Neuronal stem cell (in vitro differentiated cells): ENCODE data around the gene GSX1.

Source experiments
- DNase-seq: peaks from one replicate; pipeline ENCODE4 v3.0.0-alpha.2; 2013; ENCODE audit warnings: low spot score
- H2AFZ ChIP-seq: one replicate; pipeline ENCODE4 v1.6.1; 2013; ENCODE audit warnings: mild to moderate bottlenecking, low read length, inconsistent platforms
- H2AK5ac ChIP-seq: 2 replicates; pipeline ENCODE4 v1.6.1; 2013; ENCODE audit warnings: low read depth, mild to moderate bottlenecking, inconsistent platforms, low read length, moderate library complexity, mixed read lengths
- H2BK120ac ChIP-seq: 2 replicates; pipeline ENCODE4 v1.6.1; 2013; ENCODE audit warnings: low read depth, mild to moderate bottlenecking, inconsistent platforms, low read length, moderate library complexity, mixed read lengths
- H2BK12ac ChIP-seq: one replicate; pipeline ENCODE4 v1.6.1; 2013; ENCODE audit warnings: low read length, inconsistent platforms
- H2BK15ac ChIP-seq: 2 replicates; pipeline ENCODE4 v1.6.1; 2013; ENCODE audit warnings: mild to moderate bottlenecking, low read length, inconsistent platforms, mixed read lengths
- H2BK5ac ChIP-seq: one replicate; pipeline ENCODE4 v1.6.1; 2013; ENCODE audit warnings: inconsistent platforms, mild to moderate bottlenecking, low read length, moderate library complexity
- H3K14ac ChIP-seq: one replicate; pipeline ENCODE4 v1.6.1; 2013; ENCODE audit warnings: low read length, inconsistent platforms
- H3K18ac ChIP-seq: 2 replicates; pipeline ENCODE4 v1.6.1; 2013; ENCODE audit warnings: low read length, inconsistent platforms
- H3K23ac ChIP-seq: 2 replicates; pipeline ENCODE4 v1.6.1; 2013; ENCODE audit warnings: low read depth, mild to moderate bottlenecking, mixed read lengths, low read length, inconsistent platforms; ENCODE audit not compliant: poor library complexity
- H3K27ac ChIP-seq: replicated peaks from 3 replicates; pipeline ENCODE4 v1.5.1; 2013; ENCODE audit warnings: low read length, inconsistent platforms
- H3K27me3 ChIP-seq, 3 experiments: 2 replicates each; pipeline ENCODE4 v1.6.1; 2013; ENCODE audit warnings: low read length in 3 of 3, mild to moderate bottlenecking in 2 of 3, inconsistent platforms in 1 of 3, low read depth in 1 of 3, mixed read lengths in 1 of 3, moderate library complexity in 1 of 3; ENCODE audit not compliant: control insufficient read depth in 3 of 3, insufficient read depth in 3 of 3
- H3K36me3 ChIP-seq, 2 donors: replicated peaks in 1 of 2; 2 replicates each; pipeline ENCODE4 v1.6.1; 2013; ENCODE audit warnings: low read length in 2 of 2; ENCODE audit not compliant: control insufficient read depth in 2 of 2, insufficient read depth in 2 of 2
- H3K4ac ChIP-seq: 2 replicates; pipeline ENCODE4 v1.6.1; 2013; ENCODE audit warnings: inconsistent platforms, mild to moderate bottlenecking, low read length, moderate library complexity
- H3K4me1 ChIP-seq, 2 donors: 1 replicate in 1 of 2; 2 replicates in 1 of 2; pipeline ENCODE4 v1.6.1; 2013; ENCODE audit warnings: low read length in 2 of 2, low read depth in 1 of 2; ENCODE audit not compliant: control insufficient read depth in 2 of 2, insufficient read depth in 1 of 2
- H3K4me2 ChIP-seq: one replicate; pipeline ENCODE4 v1.6.1; 2013; ENCODE audit warnings: mild to moderate bottlenecking, low read length, inconsistent platforms; ENCODE audit not compliant: insufficient read depth, poor library complexity, severe bottlenecking
- H3K4me3 ChIP-seq, 2 donors: 2 replicates each; pipeline ENCODE4 v1.5.1; 2013; ENCODE audit warnings: low read length in 2 of 2, mild to moderate bottlenecking in 2 of 2, inconsistent platforms in 1 of 2, moderate library complexity in 1 of 2
- H3K79me1 ChIP-seq: one replicate; pipeline ENCODE4 v1.6.1; 2013; ENCODE audit warnings: low read depth, mild to moderate bottlenecking, inconsistent platforms, low read length, moderate library complexity
- H3K9ac ChIP-seq: one replicate; pipeline ENCODE4 v1.6.1; 2013; ENCODE audit warnings: mild to moderate bottlenecking, low read depth, low read length, inconsistent platforms; ENCODE audit not compliant: poor library complexity
- H3K9me3 ChIP-seq, 2 donors: replicated peaks in 1 of 2; 2 replicates each; pipeline versions ENCODE3 to v1.6.1; 2013; ENCODE audit warnings: low read length in 2 of 2, mild to moderate bottlenecking in 2 of 2, inconsistent platforms in 1 of 2, low read depth in 1 of 2, mixed read lengths in 1 of 2, moderate library complexity in 1 of 2; ENCODE audit not compliant: control insufficient read depth in 2 of 2, insufficient read depth in 1 of 2
- H4K8ac ChIP-seq: one replicate; pipeline ENCODE4 v1.6.1; 2013; ENCODE audit warnings: low read depth, mild to moderate bottlenecking, inconsistent platforms, low read length, moderate library complexity
- H4K91ac ChIP-seq: one replicate; pipeline ENCODE4 v1.6.1; 2013; ENCODE audit warnings: low read length, low read depth, mild to moderate bottlenecking, inconsistent platforms; ENCODE audit not compliant: poor library complexity
- WGBS, 2 donors: extraction: QIAGEN DNeasy Blood & Tissue Kit; methylation state at CpG; one replicate each; pipeline ENCODE4 v1.1.7; 2013; ENCODE audit warnings: missing lambda C conversion rate in 2 of 2, mixed read lengths in 1 of 2; ENCODE audit not compliant: insufficient read length in 2 of 2, insufficient replicate concordance in 1 of 2; ENCODE audit errors: extremely low coverage in 2 of 2; 5-methylcytosine and 5-hydroxymethylcytosine counted together

Gene GSX1

DNA sequence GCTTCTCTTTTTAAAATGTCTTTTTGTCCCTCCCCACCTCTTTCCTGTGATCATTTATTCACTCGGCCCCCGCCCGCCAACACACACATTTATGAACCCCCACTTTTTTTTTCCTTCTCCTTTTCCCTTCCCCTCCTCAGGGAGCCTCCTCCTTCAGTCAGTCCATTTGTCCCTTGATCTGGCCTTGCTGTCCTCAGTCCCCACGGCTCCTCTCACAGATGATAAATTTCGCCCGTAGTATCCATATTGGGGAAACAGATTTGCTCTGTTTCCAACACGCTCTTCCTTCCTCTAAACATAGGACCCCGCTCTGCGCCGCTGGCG, 2.0 kb downstream of the GSX1 start:
- H3K4ac ChIP-seq, result no peak overlapping the region
- H4K91ac ChIP-seq, result no peak overlapping the region
- no peak overlapping the region for H2BK12ac ChIP-seq
- no peak overlapping the region for H2BK120ac ChIP-seq
- no peak overlapping the region for H2AFZ ChIP-seq
- H3K4me2 ChIP-seq, result no peak overlapping the region
- WGBS, 2 donors, result no CpG with 5 or more reads among the region's 11 CpGs
- H3K27me3 ChIP-seq, result peaks cover 70 to 98% (median 97%) of the 10 kb centered on the region in 3 experiments
- peak overlapping the region; percentile 16 for H3K23ac ChIP-seq
- H3K27ac ChIP-seq, result no peak overlapping the region
- H2BK5ac ChIP-seq, result no peak overlapping the region
- H3K79me1 ChIP-seq, result no peaks in the 10 kb centered on the region
- H3K4me3 ChIP-seq, result no peak overlapping the region
- H2AK5ac ChIP-seq, result no peak overlapping the region
- peaks cover 4 to 14% of the 10 kb centered on the region in 2 donors for H3K4me1 ChIP-seq
- no peaks in the 10 kb centered on the region for H3K9me3 ChIP-seq
- H3K9ac ChIP-seq, result no peak overlapping the region
- H3K14ac ChIP-seq, result no peak overlapping the region
- H3K36me3 ChIP-seq, result no peaks in the 10 kb centered on the region
- no peak for DNase-seq
- H2BK15ac ChIP-seq, result no peak overlapping the region
- H4K8ac ChIP-seq, result no peak overlapping the region
- H3K18ac ChIP-seq, result no peak overlapping the region

DNA sequence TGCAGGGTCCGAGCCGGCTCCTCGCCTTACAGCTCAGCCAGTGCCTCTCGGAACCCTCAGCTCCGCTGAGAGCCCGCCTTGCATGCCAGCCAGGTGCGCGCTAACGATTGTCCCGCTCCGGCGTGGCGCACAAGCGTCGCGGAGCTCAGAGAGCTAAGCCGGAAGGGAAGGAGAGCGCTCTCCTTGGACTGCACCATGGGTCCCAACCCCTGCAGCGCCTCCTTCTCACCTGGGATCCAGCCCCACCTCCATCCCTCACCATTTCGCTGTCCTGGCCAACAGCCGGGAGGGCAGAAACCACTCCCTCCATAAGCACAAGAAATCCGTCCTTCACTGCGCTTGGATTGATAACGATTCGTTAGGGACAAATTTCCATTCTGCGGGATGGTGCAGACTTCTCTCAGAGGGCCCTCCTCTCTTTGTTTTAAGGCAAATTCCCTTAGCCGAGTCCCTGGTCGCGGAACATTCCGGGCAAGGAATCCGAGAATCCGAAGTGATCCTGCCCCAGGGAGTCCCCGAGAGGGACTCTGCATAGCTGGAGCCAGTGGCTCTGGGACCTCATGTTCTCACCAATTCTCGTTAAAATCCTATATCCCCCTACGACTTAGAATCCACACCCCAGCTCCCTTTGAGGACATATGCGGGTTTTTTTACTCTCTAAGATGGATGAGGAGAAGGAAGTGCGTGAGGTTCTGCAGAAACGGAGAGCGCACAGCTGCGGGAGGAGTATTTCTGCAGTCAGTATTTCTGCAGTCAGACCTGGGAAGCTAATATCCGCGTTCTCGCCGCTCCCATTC, 2.8 kb downstream of the GSX1 start:
- WGBS, 2 donors, result no CpG with 5 or more reads among the region's 44 CpGs
- Histone ChIP-seq H3K4me2 (no peak overlapping the region), H3K36me3 (no peaks in the 10 kb centered on the region), H2AFZ (no peak overlapping the region), H2BK15ac (no peak overlapping the region), H3K9me3 (no peaks in the 10 kb centered on the region), H4K8ac (no peak overlapping the region), H3K14ac (no peak overlapping the region), H3K9ac (no peak overlapping the region), H2BK120ac (no peak overlapping the region), H3K4ac (no peak overlapping the region), H3K23ac (no peak overlapping the region), H3K27me3 (peaks cover 64 to 98% (median 96%) of the 10 kb centered on the region in 3 experiments), H2BK5ac (no peak overlapping the region), H3K27ac (no peak overlapping the region), H3K4me3 (no peak overlapping the region), H3K79me1 (no peaks in the 10 kb centered on the region), H4K91ac (no peak overlapping the region), H3K18ac (no peak overlapping the region), H2AK5ac (no peak overlapping the region), H2BK12ac (no peak overlapping the region), H3K4me1 (peaks cover 4 to 11% of the 10 kb centered on the region in 2 donors)
- no peak for DNase-seq

DNA sequence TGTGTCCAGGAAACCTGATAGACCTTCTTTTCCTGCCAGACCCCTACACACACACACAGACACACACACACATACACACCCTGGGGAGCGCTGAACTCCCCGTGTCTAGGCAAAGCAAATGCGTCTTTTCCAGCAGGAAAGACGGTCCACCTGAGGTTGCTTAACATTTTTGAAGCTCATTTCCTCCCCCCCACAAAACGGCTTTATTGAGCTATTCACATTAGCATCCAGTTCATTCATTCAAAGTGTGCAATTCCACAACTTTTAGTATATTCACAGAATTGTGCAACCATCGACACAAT, 3.4 kb downstream of the GSX1 start:
- Histone ChIP-seq H3K27me3 (peaks cover 61 to 100% (median 92%) of the 10 kb centered on the region in 3 experiments), H3K79me1 (no peaks in the 10 kb centered on the region), H3K36me3 (no peaks in the 10 kb centered on the region), H2BK15ac (no peak overlapping the region), H2BK5ac (no peak overlapping the region), H4K91ac (no peak overlapping the region), H3K23ac (no peak overlapping the region), H3K4ac (no peak overlapping the region), H3K4me1 (peaks cover 3 to 8% of the 10 kb centered on the region in 2 donors), H2AFZ (no peak overlapping the region), H2AK5ac (no peak overlapping the region), H3K27ac (no peak overlapping the region), H3K4me3 (no peak overlapping the region), H4K8ac (no peak overlapping the region), H2BK120ac (no peak overlapping the region), H3K9ac (no peak overlapping the region), H3K18ac (no peak overlapping the region), H3K4me2 (no peak overlapping the region), H2BK12ac (no peak overlapping the region), H3K9me3 (no peaks in the 10 kb centered on the region), H3K14ac (no peak overlapping the region)
- WGBS, 2 donors, result no CpG with 5 or more reads among the region's 6 CpGs
- DNase-seq, result no peak

DNA sequence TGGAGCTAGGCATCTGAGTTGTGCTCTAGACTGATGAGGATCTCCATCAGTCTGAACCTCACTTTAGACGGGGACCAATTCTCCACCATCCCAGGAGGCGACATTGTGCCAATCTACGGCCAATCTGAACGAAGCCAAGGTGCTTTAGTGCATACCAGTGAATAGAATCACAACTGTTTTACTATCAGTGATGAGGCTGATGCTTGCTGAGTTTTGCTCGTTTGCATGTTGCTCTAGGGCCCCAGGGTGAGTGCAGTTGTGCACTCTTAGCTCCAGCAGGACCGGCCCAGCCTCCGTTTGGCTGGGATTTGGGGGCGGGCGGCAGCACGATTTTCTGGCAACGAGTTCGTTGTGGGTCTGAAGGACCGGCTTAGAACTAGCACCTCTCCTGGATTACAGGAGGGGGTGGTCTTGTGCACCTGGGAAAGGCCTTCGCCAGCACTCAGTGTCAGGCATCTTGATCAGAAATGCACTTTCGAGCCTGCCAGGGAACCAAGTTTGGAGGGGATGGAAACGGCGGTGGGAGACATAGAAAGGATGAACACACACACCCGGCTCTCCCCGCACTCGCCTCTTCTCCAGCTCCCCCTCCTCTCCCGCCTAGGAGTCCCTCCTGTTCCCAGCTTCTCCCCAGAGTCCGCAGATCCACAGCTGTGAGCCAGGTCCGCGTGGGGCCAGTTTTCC, 4.4 kb downstream of the GSX1 start:
- no peak overlapping the region for H2BK12ac ChIP-seq
- no CpG with 5 or more reads among the region's 24 CpGs for WGBS, 2 donors
- peak overlapping the region; percentile 64 for H2AFZ ChIP-seq
- peak overlapping the region in 1 of 2 donors; percentile 37 for H3K4me3 ChIP-seq
- H3K23ac ChIP-seq, result no peak overlapping the region
- H3K27ac ChIP-seq, result no peak overlapping the region
- H3K14ac ChIP-seq, result no peak overlapping the region
- no peaks in the 10 kb centered on the region for H3K79me1 ChIP-seq
- H3K27me3 ChIP-seq, result peaks cover 51 to 97% (median 81%) of the 10 kb centered on the region in 3 experiments
- DNase-seq, result no peak
- H2BK5ac ChIP-seq, result no peak overlapping the region
- H3K36me3 ChIP-seq, result no peaks in the 10 kb centered on the region
- no peak overlapping the region for H3K9ac ChIP-seq
- H3K18ac ChIP-seq, result no peak overlapping the region
- H3K4me2 ChIP-seq, result no peak overlapping the region
- H3K9me3 ChIP-seq, result no peaks in the 10 kb centered on the region
- peaks cover 0 to 3% of the 10 kb centered on the region in 2 donors for H3K4me1 ChIP-seq
- no peak overlapping the region for H3K4ac ChIP-seq
- H4K91ac ChIP-seq, result no peak overlapping the region
- H2BK15ac ChIP-seq, result no peak overlapping the region
- no peak overlapping the region for H4K8ac ChIP-seq
- H2BK120ac ChIP-seq, result no peak overlapping the region
- H2AK5ac ChIP-seq, result no peak overlapping the region
